ENCODE data around the gene SDHAF3. TPM values are rescaled to one million over a fixed set of nuclear protein-coding genes. Genes with fewer than 3 reads are reported as not detected.
"Not testable (repeated sequence)": the region's sequence is repeated elsewhere in the genome, so short reads cannot be mapped to it uniquely, and the experiment has no call there.

SDHAF3 gene
- total RNA-seq, 1 experiment from 2014 or later: 63.4 TPM

DNA sequence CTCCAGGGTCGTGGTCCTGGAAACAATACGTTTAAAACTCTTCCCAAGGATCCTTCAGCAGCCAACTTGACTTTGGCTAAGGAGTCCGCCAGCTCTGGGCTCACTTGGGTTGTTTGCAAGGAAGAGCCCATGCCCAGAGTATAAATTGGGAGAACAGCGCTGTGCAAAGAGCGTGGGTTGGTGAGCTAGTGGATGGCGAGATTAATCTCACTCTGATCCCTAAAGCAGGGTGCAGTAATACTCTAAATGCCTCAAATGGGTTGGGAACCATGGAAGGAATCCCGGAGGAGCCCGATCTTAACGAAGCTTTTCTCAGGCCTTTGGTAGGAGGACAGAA, 495 bp upstream of the SDHAF3 start:
- Histone ChIP-seq H3K9ac (ENCODE audit: low read length) (peak overlapping the region; percentile 54), H3K27me3 (ENCODE audit: low read length) (no peaks in the 10 kb centered on the region), H3K36me3 (ENCODE audit: insufficient read depth, low read length) (peaks cover 24% of the 10 kb centered on the region), H3K27ac (ENCODE audit: low read length) (peak overlapping the region; percentile 59), H4K20me1 (ENCODE audit: insufficient read depth, low read depth, low read length) (no peaks in the 10 kb centered on the region), H3K9me2 (replicated peaks; ENCODE audit: insufficient read depth, low read length) (no peaks in the 10 kb centered on the region), H2AFZ (ENCODE audit: low read length) (peak overlapping the region; percentile 46), H3K4me2 (ENCODE audit: low read depth, low read length, poor library complexity, severe bottlenecking) (peak overlapping the region; percentile 46), H3K4me1 (ENCODE audit: low read length) (peaks cover 26% of the 10 kb centered on the region), H3K4me3 (ENCODE audit: low read length) (peak overlapping the region; percentile 54), H3K9me3 (ENCODE audit: low read length) (no peaks in the 10 kb centered on the region), H3K79me2 (ENCODE audit: low read length) (peaks cover 44% of the 10 kb centered on the region)
- no peak for DNase-seq

GRCh38 chr7:97118306-97118917, 914 bp downstream of the SDHAF3 start:
- Histone ChIP-seq H3K9me3 (ENCODE audit: low read length) (no peaks in the 10 kb centered on the region; the same call in 1 of the 2 replicates), H3K27ac (ENCODE audit: low read length) (peak overlapping the region; percentile 77), H4K20me1 (ENCODE audit: insufficient read depth, low read depth, low read length) (no peaks in the 10 kb centered on the region), H3K27me3 (ENCODE audit: low read length) (no peaks in the 10 kb centered on the region), H3K9ac (ENCODE audit: low read length) (peak overlapping the region; percentile 91), H3K4me2 (ENCODE audit: low read depth, low read length, poor library complexity, severe bottlenecking) (peak overlapping the region; percentile 98), H3K36me3 (ENCODE audit: insufficient read depth, low read length) (peaks cover 31% of the 10 kb centered on the region), H3K4me3 (ENCODE audit: low read length) (peak overlapping the region; percentile 90), H3K9me2 (replicated peaks; ENCODE audit: insufficient read depth, low read length) (no peaks in the 10 kb centered on the region), H2AFZ (ENCODE audit: low read length) (no peak overlapping the region), H3K4me1 (ENCODE audit: low read length) (peaks cover 26% of the 10 kb centered on the region), H3K79me2 (ENCODE audit: low read length) (peaks cover 58% of the 10 kb centered on the region)
- peak; percentile 68 for DNase-seq

GRCh38 chr7:97119747-97120146, 2.2 kb downstream of the SDHAF3 start:
- H3K27me3 ChIP-seq (ENCODE audit: low read length): no peaks in the 10 kb centered on the region
- H4K20me1 ChIP-seq (ENCODE audit: insufficient read depth, low read depth, low read length): no peaks in the 10 kb centered on the region
- H3K9me3 ChIP-seq (ENCODE audit: low read length): no peaks in the 10 kb centered on the region; the same call in 1 of the 2 replicates
- no peak overlapping the region for H3K27ac ChIP-seq (ENCODE audit: low read length)
- DNase-seq: no peak
- no peak overlapping the region for H2AFZ ChIP-seq (ENCODE audit: low read length)
- H3K36me3 ChIP-seq (ENCODE audit: insufficient read depth, low read length): peaks cover 31% of the 10 kb centered on the region
- H3K9me2 ChIP-seq (replicated peaks; ENCODE audit: insufficient read depth, low read length): no peaks in the 10 kb centered on the region
- H3K4me2 ChIP-seq (ENCODE audit: low read depth, low read length, poor library complexity, severe bottlenecking): peak overlapping the region; percentile 98
- H3K4me1 ChIP-seq (ENCODE audit: low read length): peaks cover 26% of the 10 kb centered on the region
- H3K79me2 ChIP-seq (ENCODE audit: low read length): peaks cover 71% of the 10 kb centered on the region
- peak overlapping the region; percentile 91 for H3K9ac ChIP-seq (ENCODE audit: low read length)
- peak overlapping the region; percentile 90 for H3K4me3 ChIP-seq (ENCODE audit: low read length)

GRCh38 chr7:97120713-97121457, 3.4 kb downstream of the SDHAF3 start:
- no peak for DNase-seq
- Histone ChIP-seq H3K9me3 (ENCODE audit: low read length) (no peaks in the 10 kb centered on the region; the same call in 1 of the 2 replicates), H3K79me2 (ENCODE audit: low read length) (peaks cover 82% of the 10 kb centered on the region), H3K9ac (ENCODE audit: low read length) (no peak overlapping the region), H2AFZ (ENCODE audit: low read length) (no peak overlapping the region), H3K27me3 (ENCODE audit: low read length) (no peaks in the 10 kb centered on the region), H3K9me2 (replicated peaks; ENCODE audit: insufficient read depth, low read length) (no peaks in the 10 kb centered on the region), H3K36me3 (ENCODE audit: insufficient read depth, low read length) (peaks cover 31% of the 10 kb centered on the region), H4K20me1 (ENCODE audit: insufficient read depth, low read depth, low read length) (no peaks in the 10 kb centered on the region), H3K4me3 (ENCODE audit: low read length) (no peak overlapping the region), H3K4me2 (ENCODE audit: low read depth, low read length, poor library complexity, severe bottlenecking) (no peak overlapping the region), H3K27ac (ENCODE audit: low read length) (no peak overlapping the region), H3K4me1 (ENCODE audit: low read length) (peaks cover 24% of the 10 kb centered on the region)

- H3K4me1 ChIP-seq (ENCODE audit: low read length); H3K9me2 ChIP-seq (replicated peaks; ENCODE audit: insufficient read depth, low read length); H4K20me1 ChIP-seq (ENCODE audit: insufficient read depth, low read depth, low read length); H3K27me3 ChIP-seq (ENCODE audit: low read length); H3K27ac ChIP-seq (ENCODE audit: low read length); H3K4me3 ChIP-seq (ENCODE audit: low read length); DNase-seq; H3K9ac ChIP-seq (ENCODE audit: low read length); H3K9me3 ChIP-seq (ENCODE audit: low read length); H2AFZ ChIP-seq (ENCODE audit: low read length); H3K4me2 ChIP-seq (ENCODE audit: low read depth, low read length, poor library complexity, severe bottlenecking): not testable (repeated sequence)
- H3K79me2 ChIP-seq (ENCODE audit: low read length): peaks cover 99% of the 10 kb centered on the region
- peaks cover 31% of the 10 kb centered on the region for H3K36me3 ChIP-seq (ENCODE audit: insufficient read depth, low read length)
These were observed 5.6 kb downstream of the SDHAF3 start for GRCh38 chr7:97123115-97123514.

DNA sequence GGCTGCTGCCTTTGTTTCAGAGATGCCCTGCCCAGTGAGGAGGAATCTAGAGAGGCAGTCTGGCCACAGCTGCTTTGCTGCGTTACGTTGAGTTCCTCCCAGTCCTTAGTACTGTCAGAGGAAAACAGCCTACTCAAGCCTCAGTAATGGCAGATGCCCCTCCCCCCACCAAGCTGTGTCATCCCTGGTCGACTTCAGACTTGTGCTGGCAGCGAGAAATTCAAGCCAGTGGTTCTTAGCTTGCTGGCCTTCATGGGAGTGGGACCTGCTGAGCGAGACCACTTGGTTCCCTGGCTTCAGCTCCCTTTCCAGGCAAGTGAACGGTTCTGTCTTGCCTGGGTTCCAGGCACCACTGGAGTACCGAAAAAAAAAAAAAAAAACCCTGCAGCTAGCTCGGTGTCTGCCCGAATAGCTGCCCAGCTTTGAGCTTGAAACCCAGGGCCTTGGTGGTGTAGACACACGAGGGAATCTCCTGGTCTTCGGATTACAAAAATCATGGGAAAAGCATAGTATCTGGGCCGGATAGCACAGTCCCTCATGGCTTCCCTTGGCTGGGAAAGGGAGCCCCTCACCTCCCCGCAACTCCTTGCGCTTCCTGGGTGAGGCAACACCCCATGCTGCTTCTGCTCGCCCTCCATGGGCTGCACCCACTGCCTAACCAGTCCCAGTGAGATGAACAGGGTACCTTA, 9.1 kb downstream of the SDHAF3 start:
- H3K4me3 ChIP-seq (ENCODE audit: low read length): no peak overlapping the region
- no peaks in the 10 kb centered on the region for H3K27me3 ChIP-seq (ENCODE audit: low read length)
- H3K36me3 ChIP-seq (ENCODE audit: insufficient read depth, low read length): peaks cover 8% of the 10 kb centered on the region; the same call in 1 of the 2 replicates
- H3K79me2 ChIP-seq (ENCODE audit: low read length): peaks cover 99% of the 10 kb centered on the region
- no peak overlapping the region for H3K9ac ChIP-seq (ENCODE audit: low read length)
- H3K9me2 ChIP-seq (replicated peaks; ENCODE audit: insufficient read depth, low read length): no peaks in the 10 kb centered on the region
- H2AFZ ChIP-seq (ENCODE audit: low read length): no peak overlapping the region
- H3K4me2 ChIP-seq (ENCODE audit: low read depth, low read length, poor library complexity, severe bottlenecking): no peak overlapping the region
- no peaks in the 10 kb centered on the region for H4K20me1 ChIP-seq (ENCODE audit: insufficient read depth, low read depth, low read length)
- H3K27ac ChIP-seq (ENCODE audit: low read length): no peak overlapping the region
- no peaks in the 10 kb centered on the region for H3K4me1 ChIP-seq (ENCODE audit: low read length)
- DNase-seq: no peak
- no peaks in the 10 kb centered on the region; the same call in 1 of the 2 replicates for H3K9me3 ChIP-seq (ENCODE audit: low read length)

- H4K20me1 ChIP-seq (ENCODE audit: insufficient read depth, low read depth, low read length): no peaks in the 10 kb centered on the region
- H3K9me3 ChIP-seq (ENCODE audit: low read length): no peaks in the 10 kb centered on the region
- 0 out of 2 replicates have a peak, but pooled peaks cover 8% of the 10 kb centered on the region for H3K36me3 ChIP-seq (ENCODE audit: insufficient read depth, low read length)
- H2AFZ ChIP-seq (ENCODE audit: low read length): no peak overlapping the region
- no peak overlapping the region for H3K4me3 ChIP-seq (ENCODE audit: low read length)
- no peak for DNase-seq
- H3K9ac ChIP-seq (ENCODE audit: low read length): no peak overlapping the region
- H3K4me2 ChIP-seq (ENCODE audit: low read depth, low read length, poor library complexity, severe bottlenecking): no peak overlapping the region
- no peak overlapping the region for H3K27ac ChIP-seq (ENCODE audit: low read length)
- H3K4me1 ChIP-seq (ENCODE audit: low read length): no peaks in the 10 kb centered on the region
- H3K9me2 ChIP-seq (replicated peaks; ENCODE audit: insufficient read depth, low read length): no peaks in the 10 kb centered on the region
- H3K79me2 ChIP-seq (ENCODE audit: low read length): peaks cover 99% of the 10 kb centered on the region
- H3K27me3 ChIP-seq (ENCODE audit: low read length): no peaks in the 10 kb centered on the region
These were observed 11.2 kb downstream of the SDHAF3 start for GRCh38 chr7:97128736-97129135.

Measured in Karpas-422 (cell line).